Esophagus muscularis mucosa (tissue), 4 donors: ENCODE data around the gene CPA5. TPM values are rescaled to one million over a fixed set of nuclear protein-coding genes. Genes with fewer than 3 reads are reported as not detected.

Source experiments
- DNase-seq: peaks from one replicate; pipeline ENCODE4 v3.0.0-alpha.2; 2017; ENCODE audit errors: extremely low spot score
- H3K27ac ChIP-seq, 4 donors: fragments of 200-600 bp; sonication (generic); replicated peaks in 1 of 4; 1 replicate in 3 of 4; 2 replicates in 1 of 4; pipeline ENCODE4 v1.5.1; 2016 to 2019; ENCODE audit warnings: mild to moderate bottlenecking in 1 of 4
- H3K27me3 ChIP-seq, 4 donors: fragments of 200-600 bp; sonication (generic); one replicate each; pipeline versions ENCODE4 v1.5.1 to v1.6.0; 2016 to 2019
- H3K36me3 ChIP-seq, 4 donors: fragments of 200-600 bp; sonication (generic); one replicate each; pipeline ENCODE4 v1.5.1; 2016 to 2019
- H3K4me1 ChIP-seq, 4 donors: fragments of 200-600 bp; sonication (generic); one replicate each; pipeline ENCODE4 v1.5.1; 2016 to 2019
- H3K4me3 ChIP-seq, 4 donors: fragments of 200-600 bp; sonication (generic); 1 replicate in 2 of 4; 2 replicates in 2 of 4; pipeline ENCODE4 v1.5.1; 2016 to 2019; ENCODE audit warnings: mild to moderate bottlenecking in 4 of 4, moderate library complexity in 1 of 4
- H3K9me3 ChIP-seq, 4 donors: fragments of 200-600 bp; sonication (generic); 1 replicate in 3 of 4; 2 replicates in 1 of 4; pipeline ENCODE4 v1.5.1; 2016 to 2019
- EP300 ChIP-seq: sonication (generic); formaldehyde crosslinking; IDR thresholded peaks from one replicate; pipeline ENCODE4 v1.6.1; 2017; ENCODE audit warnings: antibody characterized with exemption
- POLR2A ChIP-seq: fragments of 450-650 bp; IDR thresholded peaks from one replicate; pipeline ENCODE4 v1.6.1; 2017; ENCODE audit warnings: antibody characterized with exemption, moderate library complexity, mild to moderate bottlenecking, low read depth
- POLR2AphosphoS5 ChIP-seq, 2 donors: sonication (generic); formaldehyde crosslinking; IDR thresholded peaks; one replicate each; pipeline ENCODE4 v1.6.1; 2017; ENCODE audit warnings: antibody characterized with exemption in 2 of 2
- WGBS: methylation state at CpG from one replicate; pipeline ENCODE4 v1.1.5; 2018; 5-methylcytosine and 5-hydroxymethylcytosine counted together
- intact Hi-C: fragments of 100-400 bp; cut with DNase I; formaldehyde crosslinking; loops from one replicate; pipeline ENCODE4 v1.15.1; 2023
- total RNA-seq, 4 donors: library from RNA; depleted of rRNA; stranded (reverse); fragments of >200 nt; gene quantifications; one replicate each; pipeline versions ENCODE4 v1.1.0 to v1.2.1, GENCODE V29; 2016
- TF ChIP-seq, protein P1 (sequence below), 3 experiments: fragments of 200-600 bp in 2 of 3; fragments of 450-650 bp in 1 of 3; sonication (generic) in 2 of 3; IDR thresholded peaks; one replicate each; pipeline ENCODE4 v1.5.1; 2017 to 2019; ENCODE audit warnings: antibody characterized with exemption in 3 of 3, mild to moderate bottlenecking in 2 of 3, moderate library complexity in 1 of 3

CPA5 gene
- total RNA-seq, 4 donors from 2014 or later, result not detected

DNA sequence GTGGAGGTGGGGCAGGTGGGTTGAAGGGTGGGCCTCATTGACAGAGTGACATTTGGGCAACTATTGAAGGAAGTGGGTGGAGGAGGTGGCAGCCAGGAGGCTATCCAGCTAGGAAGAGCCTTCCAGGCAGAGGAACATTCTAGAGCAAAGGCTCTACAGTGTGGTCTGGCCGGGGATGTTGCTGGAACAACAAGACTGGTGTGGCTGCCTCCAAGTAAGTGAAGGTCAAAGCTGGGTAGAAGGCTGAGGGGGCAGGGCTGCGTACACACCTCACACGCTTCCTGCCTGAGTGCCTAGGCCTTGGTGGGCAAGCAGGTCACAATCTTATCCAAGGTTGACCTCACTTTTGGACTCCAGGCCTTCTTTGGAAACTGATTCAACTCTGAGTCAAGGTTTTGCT is 42.3 kb downstream of the CPA5 start:
- no peaks in the 10 kb centered on the region for H3K9me3 ChIP-seq
- peak; percentile 31 for DNase-seq
- H3K36me3 ChIP-seq, result no peaks in the 10 kb centered on the region
- intact Hi-C loops, result no loop called here
- TF ChIP-seq, protein P1, sequence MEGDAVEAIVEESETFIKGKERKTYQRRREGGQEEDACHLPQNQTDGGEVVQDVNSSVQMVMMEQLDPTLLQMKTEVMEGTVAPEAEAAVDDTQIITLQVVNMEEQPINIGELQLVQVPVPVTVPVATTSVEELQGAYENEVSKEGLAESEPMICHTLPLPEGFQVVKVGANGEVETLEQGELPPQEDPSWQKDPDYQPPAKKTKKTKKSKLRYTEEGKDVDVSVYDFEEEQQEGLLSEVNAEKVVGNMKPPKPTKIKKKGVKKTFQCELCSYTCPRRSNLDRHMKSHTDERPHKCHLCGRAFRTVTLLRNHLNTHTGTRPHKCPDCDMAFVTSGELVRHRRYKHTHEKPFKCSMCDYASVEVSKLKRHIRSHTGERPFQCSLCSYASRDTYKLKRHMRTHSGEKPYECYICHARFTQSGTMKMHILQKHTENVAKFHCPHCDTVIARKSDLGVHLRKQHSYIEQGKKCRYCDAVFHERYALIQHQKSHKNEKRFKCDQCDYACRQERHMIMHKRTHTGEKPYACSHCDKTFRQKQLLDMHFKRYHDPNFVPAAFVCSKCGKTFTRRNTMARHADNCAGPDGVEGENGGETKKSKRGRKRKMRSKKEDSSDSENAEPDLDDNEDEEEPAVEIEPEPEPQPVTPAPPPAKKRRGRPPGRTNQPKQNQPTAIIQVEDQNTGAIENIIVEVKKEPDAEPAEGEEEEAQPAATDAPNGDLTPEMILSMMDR (IDR thresholded peaks at IDR 0.05), result no peak
- no peak for TF ChIP-seq EP300
- TF ChIP-seq POLR2AphosphoS5 (IDR thresholded peaks at IDR 0.05), result no peak
- TF ChIP-seq POLR2A, result no peak
- no peak overlapping the region for H3K27ac ChIP-seq
- no peaks in the 10 kb centered on the region for H3K4me1 ChIP-seq
- H3K27me3 ChIP-seq, result no peaks in the 10 kb centered on the region
- 100% methylated on average over 2 of the region's 3 CpGs for WGBS
- no peak overlapping the region for H3K4me3 ChIP-seq

DNA sequence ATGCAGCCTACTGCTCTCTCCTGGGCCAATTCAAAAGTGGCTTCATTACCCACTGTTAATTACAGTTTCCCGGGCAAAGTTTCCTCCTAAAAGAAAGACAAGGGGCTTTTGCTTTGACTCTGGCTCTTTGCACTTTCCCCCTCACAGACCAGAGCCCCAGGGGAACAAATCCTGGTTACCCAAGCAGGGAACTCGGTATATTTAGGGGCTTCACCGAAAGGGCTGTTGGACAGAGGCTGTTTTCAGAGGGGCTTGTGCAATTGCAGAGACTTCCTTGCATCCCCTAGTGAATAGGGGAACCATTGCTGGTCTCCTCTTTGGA is 42.7 kb downstream of the CPA5 start:
- no peak for DNase-seq
- H3K4me3 ChIP-seq, result no peak overlapping the region
- 81% methylated on average over 2 of the region's 3 CpGs for WGBS
- no peak overlapping the region for H3K27ac ChIP-seq
- no peaks in the 10 kb centered on the region for H3K27me3 ChIP-seq
- H3K9me3 ChIP-seq, result no peaks in the 10 kb centered on the region
- H3K4me1 ChIP-seq, result no peaks in the 10 kb centered on the region
- H3K36me3 ChIP-seq, result no peaks in the 10 kb centered on the region
- TF ChIP-seq, protein P1 (IDR thresholded peaks at IDR 0.05), result no peak
- no peak for TF ChIP-seq POLR2A
- intact Hi-C loops, result no loop called here

DNA sequence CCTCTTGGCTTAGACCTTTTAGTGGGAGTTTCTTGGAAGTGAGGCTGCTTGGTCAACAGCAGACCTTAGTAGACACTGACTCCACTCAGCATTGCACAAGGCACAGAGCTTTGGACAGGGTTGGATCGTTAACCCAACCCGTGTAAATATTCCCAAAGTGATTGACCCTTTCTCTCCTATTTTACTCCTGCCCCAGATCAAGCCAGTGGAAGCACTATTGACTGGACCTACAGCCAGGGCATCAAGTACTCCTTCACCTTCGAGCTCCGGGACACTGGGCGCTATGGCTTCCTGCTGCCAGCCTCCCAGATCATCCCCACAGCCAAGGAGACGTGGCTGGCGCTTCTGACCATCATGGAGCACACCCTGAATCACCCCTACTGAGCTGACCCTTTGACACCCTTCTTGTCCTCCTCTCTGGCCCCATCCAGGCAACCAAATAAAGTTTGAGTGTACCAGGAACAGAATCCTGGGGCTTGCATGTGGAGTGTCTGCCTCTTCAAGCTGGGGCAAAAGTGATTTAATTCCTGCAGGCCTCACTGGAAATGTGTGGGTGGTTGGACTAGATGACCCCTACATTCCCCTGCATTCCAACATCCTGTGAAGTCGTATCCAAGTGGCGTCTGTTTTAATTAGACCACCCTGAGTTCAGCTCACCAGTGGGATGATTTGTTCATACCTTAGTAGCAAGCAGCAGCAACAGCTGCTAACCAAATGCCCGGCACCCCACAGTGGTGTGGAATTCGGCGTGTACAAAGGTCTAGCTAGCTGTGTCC is 43.2 kb downstream of the CPA5 start:
- 83% methylated on average over 12 of the region's 12 CpGs for WGBS
- Histone ChIP-seq H3K36me3 (no peaks in the 10 kb centered on the region), H3K4me3 (no peak overlapping the region), H3K4me1 (no peaks in the 10 kb centered on the region), H3K9me3 (no peaks in the 10 kb centered on the region), H3K27ac (no peak overlapping the region), H3K27me3 (no peaks in the 10 kb centered on the region)
- TF ChIP-seq POLR2AphosphoS5 (IDR thresholded peaks at IDR 0.05) (no peak), EP300 (no peak), POLR2A (no peak)
- TF ChIP-seq, protein P1 (IDR thresholded peaks at IDR 0.05), result no peak
- intact Hi-C loops, result no loop called here
- peak; percentile 77 for DNase-seq

DNA sequence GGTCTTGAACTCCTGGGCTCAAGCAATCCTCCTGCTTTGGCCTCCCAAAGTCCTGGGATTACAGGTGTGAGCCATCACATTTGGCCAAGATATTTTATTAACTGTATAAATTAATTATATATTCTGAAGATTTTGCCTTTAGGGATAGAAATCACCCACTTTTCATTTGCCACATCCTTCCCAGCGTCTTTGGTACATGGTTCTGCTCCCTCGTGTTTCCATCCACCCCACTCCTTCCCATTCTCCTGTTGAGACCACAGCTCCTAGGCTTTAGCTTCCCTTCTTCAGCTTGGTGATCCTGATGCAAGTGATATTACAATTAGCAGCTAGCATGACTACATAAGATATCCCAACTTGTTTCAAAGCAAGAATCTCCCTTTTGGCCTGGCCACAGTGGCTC is 44.1 kb downstream of the CPA5 start:
- peak; percentile 24 for DNase-seq
- TF ChIP-seq POLR2A (no peak), EP300 (no peak), POLR2AphosphoS5 (IDR thresholded peaks at IDR 0.05) (no peak)
- TF ChIP-seq, protein P1 (IDR thresholded peaks at IDR 0.05), result no peak
- no peaks in the 10 kb centered on the region for H3K27me3 ChIP-seq
- intact Hi-C loops, result no loop called here
- H3K4me3 ChIP-seq, result no peak overlapping the region
- 78% methylated on average over 2 of the region's 2 CpGs for WGBS
- H3K27ac ChIP-seq, result no peak overlapping the region
- no peaks in the 10 kb centered on the region for H3K9me3 ChIP-seq
- no peaks in the 10 kb centered on the region for H3K36me3 ChIP-seq
- no peaks in the 10 kb centered on the region for H3K4me1 ChIP-seq

DNA sequence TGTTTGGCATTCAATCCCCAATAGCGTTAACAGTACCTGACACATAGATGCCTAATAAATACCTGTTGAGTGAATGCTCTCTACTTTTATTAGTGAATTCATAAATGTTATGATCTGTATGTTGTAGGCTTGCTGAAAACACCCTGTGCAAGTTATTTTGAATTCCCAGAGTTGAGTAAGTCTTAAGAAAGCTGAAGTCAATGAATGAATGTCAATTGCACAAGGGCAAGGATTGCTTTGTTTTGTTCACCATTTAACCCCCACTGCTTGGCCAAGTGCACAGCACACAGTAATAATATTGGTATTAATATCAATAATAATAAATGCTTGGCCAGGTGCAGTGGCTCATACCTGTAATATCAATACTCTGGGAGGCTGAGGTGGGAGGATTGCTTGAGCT is 45.9 kb downstream of the CPA5 start:
- 100% methylated on average over 1 of the region's 1 CpG for WGBS
- Histone ChIP-seq H3K9me3 (no peaks in the 10 kb centered on the region), H3K4me3 (no peak overlapping the region), H3K27me3 (no peaks in the 10 kb centered on the region), H3K36me3 (no peaks in the 10 kb centered on the region), H3K27ac (no peak overlapping the region), H3K4me1 (no peaks in the 10 kb centered on the region)
- TF ChIP-seq POLR2AphosphoS5 (IDR thresholded peaks at IDR 0.05), result no peak
- no peak for TF ChIP-seq POLR2A
- TF ChIP-seq, protein P1 (IDR thresholded peaks at IDR 0.05), result no peak
- no peak for TF ChIP-seq EP300
- intact Hi-C loops, result no loop called here
- DNase-seq, result peak; percentile 12
